ENCODE results near the gene PTPRM.

DNA sequence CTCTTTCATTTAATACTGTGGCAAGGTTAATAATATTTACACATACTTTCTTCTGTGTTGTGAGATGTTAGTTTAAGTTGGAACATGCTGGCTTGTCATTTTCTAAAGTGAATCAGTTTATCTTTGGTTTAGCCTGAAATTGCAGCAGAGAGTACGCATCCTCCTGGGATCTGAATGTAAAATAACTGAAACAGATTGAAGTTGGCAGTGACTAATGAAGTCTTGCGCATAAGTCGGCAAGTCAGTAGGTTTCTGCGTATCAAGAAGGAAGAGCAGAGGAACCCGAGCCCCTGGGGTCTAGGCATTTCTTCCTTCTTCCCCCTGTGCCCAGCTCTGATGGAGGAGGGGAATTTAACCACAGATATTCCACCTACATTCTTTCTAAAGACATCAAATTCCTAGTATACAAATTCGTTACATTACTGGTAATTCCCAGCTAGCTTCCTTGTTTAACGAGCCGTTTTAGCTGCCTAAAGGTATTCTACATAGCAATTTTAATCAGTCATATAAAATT lies 650.0 kb downstream of the PTPRM start:
- TF ChIP-seq, protein P1, sequence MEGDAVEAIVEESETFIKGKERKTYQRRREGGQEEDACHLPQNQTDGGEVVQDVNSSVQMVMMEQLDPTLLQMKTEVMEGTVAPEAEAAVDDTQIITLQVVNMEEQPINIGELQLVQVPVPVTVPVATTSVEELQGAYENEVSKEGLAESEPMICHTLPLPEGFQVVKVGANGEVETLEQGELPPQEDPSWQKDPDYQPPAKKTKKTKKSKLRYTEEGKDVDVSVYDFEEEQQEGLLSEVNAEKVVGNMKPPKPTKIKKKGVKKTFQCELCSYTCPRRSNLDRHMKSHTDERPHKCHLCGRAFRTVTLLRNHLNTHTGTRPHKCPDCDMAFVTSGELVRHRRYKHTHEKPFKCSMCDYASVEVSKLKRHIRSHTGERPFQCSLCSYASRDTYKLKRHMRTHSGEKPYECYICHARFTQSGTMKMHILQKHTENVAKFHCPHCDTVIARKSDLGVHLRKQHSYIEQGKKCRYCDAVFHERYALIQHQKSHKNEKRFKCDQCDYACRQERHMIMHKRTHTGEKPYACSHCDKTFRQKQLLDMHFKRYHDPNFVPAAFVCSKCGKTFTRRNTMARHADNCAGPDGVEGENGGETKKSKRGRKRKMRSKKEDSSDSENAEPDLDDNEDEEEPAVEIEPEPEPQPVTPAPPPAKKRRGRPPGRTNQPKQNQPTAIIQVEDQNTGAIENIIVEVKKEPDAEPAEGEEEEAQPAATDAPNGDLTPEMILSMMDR (IDR thresholded peaks at IDR 0.05), result no peak
- TF ChIP-seq POLR2A (IDR thresholded peaks at IDR 0.05), result no peak

All from sigmoid colon (tissue), 3 donors.